KG1 (cell line): ENCODE data around the gene C17orf100.

Experiments used
- DNase-seq: peaks from one replicate; lab custom pipeline; 2025; lab: John Stamatoyannopoulos, UW

C17orf100 gene

DNA sequence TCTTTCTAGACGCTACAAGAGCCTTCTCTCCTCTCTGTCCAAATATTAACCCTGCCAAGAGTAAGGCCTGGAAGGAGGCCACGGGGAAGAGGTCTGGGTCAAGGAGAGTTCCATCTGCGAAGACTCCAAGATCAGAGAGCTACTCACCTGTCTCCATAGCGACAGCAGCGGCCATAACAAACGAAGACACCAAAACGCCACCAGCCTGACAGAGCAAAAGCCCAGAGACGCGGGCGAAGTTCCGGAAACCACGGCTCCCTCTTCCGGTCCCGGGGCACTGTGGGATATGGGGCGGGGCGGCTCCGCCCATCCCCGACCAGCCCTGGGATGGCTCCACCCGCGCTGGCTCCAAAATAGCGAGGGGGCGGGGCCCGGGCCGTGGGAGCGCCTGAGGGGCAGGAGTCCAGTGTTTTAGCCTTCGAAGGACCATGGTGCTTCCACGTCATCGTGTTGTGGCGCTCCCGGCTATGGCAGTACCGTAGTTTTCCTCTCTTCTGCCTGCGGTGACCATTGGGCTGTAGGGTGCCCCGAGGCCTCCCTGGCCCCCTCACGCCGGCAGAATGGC, at the start of gene C17orf100, which contains the start of gene MED31:
Gene C17orf100, plus strand, starts transcription at position 409 of the 565 bp plus-strand sequence. Its CDS starts 152 bp downstream, at position 561.
Gene MED31, minus strand, starts transcription at position 252 of the 565 bp plus-strand sequence. Its CDS starts 77 bp downstream, at position 175.
- DNase-seq = peak; percentile 34

DNA sequence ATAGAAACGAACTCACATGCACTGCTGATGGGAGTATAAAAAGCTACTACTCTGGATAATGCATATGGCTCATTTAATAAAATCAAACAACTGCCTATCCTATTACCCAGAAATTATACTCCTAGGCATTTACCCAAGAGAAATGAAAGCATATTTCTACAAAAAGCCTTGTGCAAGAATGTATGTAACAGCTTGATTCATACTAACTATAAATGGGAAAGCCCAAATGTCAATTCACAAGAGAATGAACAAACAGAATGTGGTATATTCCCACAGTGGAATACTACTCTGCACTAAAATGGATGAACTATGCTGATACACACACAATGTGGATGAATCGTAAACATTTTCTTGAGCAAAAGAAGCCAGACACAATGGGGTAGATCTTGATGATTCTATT, 49.4 kb upstream of the C17orf100 start:
- no peak for DNase-seq

DNA sequence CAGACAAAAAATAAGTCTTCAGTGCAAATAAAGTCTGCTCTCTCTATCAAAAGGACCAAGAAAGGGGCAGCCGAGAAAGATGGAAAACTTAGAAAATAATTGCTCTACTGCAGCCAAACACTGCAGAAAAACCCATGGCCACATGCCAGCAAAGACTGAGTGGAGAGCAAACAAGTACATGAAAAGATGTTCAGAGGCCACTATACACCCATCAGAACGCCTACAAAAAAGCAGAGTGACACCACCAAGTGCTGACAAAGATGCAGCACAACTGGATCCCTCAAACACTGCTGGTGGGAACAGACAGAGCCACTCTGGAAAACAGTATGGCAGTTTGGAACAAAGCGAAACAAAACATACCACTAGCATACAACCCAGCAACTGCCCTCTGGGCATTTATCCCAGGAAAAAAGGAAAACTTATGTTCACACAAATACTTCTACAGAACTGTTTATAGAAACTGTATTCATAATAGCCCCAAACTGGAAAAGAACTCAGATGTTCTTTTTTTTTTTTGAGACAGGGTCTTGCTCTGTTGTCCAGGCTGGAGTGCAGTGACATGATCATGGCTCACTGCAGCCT, 47.7 kb upstream of the C17orf100 start:
- DNase-seq = no peak

DNA sequence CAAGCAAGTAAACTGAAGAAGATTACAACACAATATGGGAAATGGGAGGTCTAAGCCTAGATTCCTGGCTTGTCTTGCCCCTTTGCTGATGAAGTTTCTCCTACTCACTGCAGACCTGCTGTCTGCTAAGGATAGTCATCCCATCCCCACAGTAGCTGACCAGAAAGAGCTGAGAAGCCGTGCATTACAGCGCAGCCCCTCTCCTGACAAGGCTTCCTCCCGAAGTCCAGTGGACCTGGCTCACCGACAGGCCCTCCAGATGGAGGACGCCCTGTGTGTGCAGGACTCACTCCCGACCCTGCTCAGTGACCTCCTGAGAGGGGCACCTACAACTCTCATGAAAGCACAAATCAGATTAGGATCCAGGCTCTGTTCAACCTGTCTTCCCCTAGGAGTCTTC, 46.4 kb upstream of the C17orf100 start:
- no peak for DNase-seq

DNA sequence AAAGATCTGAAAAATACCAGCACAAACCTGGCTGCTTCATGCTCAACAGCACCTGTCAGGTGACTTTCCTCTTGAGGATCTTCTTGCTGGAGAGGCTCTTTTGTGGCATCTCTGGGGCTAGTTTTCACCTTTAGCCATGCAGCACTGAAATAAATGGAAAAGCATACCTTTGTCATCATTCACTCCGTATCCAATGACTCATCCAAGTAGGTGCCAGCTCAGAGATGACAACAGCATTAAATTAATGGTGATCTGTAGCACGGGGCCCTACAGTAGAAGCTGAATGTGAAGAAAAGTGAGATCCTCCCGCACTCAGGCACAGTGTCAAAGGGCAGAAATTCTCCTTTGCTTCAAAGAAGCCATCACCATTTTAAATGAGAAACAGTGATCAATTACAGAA, 43.2 kb upstream of the C17orf100 start:
- no peak for DNase-seq

DNA sequence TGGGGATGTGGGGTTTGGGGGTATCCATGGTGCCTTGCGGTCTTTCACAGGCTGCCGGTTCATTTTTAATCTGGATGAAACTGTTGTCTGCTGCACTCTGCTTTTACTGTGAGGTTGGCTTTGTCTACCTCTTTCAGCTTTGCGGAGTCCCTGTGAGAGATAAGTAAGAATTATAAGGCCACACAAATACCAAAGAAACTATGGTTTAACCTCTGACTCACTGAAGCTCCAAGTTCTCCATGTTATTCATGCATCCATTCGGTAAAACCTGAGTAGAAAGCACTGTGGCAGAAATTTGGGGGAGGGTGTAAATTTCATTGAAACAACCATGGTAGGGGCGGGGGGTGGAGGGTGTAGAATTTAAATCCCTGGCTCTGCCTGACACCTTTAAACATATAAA, 41.6 kb upstream of the C17orf100 start:
- no peak for DNase-seq

DNA sequence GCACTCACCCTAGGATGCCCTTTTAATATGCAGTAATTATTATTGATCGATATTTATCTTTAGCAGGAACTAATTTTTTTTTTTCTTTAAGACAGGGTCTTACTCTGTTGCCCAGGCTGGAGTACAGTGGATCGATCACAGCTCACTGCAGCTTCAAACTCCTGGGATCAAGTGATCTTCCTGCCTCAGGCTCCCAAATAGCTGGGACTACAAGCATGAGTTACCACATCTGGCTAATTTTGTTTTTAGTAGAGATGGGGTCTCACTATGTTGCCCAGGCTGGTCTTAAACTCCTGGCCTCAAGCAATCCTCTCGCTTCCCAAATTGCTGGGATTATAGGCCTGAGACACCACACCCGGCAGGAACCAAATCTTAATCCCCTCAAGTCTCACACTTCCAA, 40.3 kb upstream of the C17orf100 start:
- DNase-seq = no peak

DNA sequence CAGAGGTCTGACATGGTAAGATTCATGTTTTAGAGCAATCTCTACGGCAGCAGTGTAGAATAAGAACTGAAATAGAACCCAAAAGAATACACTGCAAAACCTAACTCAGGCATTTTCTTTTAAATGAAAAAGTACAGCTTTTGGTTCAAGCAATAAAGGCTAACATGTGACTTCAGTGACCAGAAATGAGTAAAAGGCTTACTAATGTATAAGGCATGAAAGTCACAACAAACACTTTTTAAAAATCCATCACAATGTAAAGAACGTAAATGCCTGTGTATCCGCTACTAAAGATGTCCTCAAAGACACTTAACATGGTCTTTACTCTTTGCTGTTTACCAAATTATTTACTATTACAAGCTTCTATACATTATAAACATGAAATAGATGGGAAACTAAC, 27.6 kb upstream of the C17orf100 start:
- no peak for DNase-seq

DNA sequence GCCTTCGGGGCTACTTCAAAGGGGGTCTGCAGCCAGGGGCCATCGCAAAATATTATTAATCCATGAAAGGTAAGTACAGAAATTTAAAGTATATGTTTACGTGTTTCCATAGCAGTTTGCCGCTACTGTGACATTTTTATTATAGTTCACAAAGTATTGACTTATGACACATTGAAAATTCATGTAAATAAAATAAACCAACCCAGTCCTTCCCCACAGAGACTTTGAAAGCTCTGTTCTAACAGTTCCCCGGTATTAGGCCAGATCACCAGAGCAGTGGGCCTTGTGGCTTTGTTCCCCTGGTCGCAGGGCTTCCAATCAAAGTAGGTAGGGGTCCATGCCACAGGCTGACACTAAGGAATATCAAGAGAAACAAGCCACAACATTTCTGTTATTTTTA, 24.9 kb upstream of the C17orf100 start:
- DNase-seq = no peak

DNA sequence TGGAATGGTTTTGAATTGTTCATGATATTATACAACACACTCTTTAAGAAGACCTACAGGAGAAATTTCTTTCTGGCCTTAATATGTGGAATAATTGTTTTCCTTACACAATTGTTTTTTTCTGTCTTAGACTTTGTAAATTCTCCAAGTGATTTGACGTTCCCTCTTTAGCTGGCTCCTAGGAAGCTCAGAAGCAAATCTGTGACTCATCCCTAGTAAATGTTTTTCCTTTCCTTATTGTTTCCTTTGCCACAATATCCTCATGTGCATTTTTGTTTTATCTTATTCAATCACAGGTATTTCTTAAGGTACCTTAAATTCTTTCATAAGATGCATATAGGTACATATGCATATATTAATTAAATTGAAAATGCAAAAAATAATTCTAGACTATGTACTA, 24.5 kb upstream of the C17orf100 start:
- no peak for DNase-seq

DNA sequence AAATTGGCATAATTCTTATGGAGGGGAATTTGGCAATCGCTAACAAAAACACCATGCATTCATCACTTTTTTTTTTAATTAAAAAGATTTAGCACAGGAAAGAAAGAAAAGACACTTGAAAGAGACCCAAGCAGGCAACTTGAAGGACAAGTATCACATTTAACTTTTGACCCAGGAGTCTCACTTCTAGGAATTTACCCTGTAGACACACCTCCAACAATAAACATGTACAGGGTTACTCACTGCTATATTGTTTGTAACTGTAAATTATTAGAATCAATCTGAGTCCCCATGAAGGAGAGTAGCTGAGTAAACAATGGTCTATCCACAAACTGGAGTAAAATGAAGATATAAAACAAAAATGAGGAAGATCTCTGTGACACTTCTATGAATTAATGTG, 21.2 kb upstream of the C17orf100 start:
- no peak for DNase-seq

DNA sequence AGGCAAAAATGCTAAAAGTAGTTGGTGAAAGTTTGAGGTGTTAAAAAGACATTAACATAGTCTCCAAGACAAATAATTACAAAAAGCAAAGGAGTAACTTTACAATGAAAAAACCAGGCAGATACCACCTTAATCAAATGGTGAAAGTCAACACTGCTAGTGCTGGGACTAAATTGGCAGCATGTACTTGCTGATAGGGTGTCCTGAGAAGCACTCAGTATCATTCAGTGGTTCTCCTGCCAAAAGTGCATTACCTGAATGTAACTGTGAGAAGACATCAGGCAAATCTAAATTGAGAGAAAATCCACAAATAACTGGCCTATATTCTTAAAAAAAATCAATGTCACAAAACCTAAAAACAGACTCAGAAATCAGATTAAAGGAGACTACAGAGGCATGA, 19.0 kb upstream of the C17orf100 start:
- no peak for DNase-seq

DNA sequence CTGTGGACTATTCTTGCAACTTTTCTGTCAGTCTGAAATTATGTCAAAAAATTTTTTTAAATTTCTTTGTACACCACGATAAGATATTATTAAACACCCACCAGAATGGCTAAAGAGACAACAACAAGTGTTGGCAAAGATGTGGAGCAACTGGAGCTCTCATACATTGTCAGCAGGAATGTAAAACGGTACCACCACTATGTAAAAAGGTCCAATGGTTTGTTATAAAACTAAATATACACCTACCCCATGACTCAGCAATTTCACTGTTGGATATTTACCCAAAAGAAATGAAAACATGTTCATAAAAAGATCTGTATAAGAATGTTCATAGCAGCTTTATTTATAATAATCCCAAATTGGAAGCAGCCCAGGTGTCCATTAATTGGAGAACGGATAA, 18.3 kb upstream of the C17orf100 start:
- no peak for DNase-seq

DNA sequence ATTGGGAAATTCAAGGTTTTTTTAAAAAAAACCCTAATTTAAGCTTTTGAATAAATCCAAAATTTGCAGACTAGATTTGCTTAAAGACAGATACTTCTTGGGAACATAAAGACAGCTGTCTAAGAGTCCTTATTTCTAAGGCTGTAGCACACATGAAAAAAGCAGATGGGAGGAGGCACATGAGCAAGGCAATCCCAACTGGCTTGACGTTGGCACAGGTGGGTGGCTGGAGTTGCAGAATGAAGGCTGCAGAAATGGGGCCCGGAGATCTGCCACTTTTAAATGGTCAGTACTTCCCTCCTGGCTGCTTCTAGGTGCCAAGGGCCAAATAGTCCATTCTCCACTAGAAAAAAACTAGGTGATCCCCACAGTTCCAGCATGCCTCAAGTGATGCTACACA, 15.5 kb upstream of the C17orf100 start:
- DNase-seq = no peak

DNA sequence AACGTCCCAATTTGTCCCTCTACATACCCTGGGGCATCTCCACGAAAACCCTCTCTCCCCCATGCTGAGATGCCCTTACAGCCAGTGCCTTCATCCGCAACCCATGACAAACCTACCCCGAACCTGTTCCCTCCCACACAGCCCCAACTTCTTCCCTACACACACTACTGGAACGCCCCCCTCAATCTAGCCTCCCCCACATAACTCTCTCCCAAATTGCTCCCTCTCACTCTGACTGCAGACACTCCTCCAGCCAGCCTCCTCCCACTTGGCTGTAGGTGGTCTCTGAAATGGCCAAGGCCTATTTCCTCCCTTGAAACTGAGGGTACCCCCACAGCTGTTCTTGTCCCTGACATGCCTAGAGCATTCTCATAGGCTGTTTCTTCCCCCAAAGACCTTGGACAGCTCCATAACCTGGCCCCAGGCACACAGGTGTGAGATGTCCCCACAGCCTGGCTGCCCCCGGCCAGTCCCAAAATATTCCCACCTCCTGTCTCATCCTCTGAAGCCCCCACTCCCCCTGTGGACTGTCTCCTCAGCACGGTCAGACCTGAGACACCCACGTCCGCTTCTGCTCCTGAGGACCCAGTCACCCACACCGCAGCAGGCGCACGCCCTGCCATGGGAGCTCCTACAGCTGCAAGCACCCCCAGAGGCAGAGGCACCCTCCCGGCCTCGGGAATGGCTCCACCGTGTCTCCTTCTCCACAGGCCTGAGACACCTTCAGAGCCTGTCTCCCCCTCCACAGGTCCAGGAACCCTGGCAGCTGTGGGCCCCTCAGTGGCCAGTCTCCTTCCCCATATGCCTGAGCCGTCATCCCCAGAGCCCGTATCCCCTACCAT, 14.7 kb upstream of the C17orf100 start:
- DNase-seq = no peak

DNA sequence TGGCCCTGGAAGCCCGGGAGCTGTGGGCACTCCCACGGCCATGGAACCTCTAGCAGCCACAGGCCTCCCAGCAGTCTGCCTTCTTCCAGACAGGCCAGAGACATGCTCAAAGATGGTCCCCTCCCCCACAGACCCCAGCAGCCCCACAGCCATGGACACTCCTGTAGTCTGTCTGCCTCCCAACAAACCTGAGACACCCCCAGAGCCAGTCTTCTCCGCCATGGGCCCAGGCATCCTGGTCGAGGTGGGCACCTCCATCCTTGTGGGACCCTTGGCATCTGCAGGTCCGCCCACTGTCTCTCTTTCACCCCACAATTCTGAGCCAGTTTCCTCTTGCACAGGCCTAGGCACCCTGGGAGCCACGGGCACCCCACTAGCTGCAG, 14.1 kb upstream of the C17orf100 start:
- no peak for DNase-seq

DNA sequence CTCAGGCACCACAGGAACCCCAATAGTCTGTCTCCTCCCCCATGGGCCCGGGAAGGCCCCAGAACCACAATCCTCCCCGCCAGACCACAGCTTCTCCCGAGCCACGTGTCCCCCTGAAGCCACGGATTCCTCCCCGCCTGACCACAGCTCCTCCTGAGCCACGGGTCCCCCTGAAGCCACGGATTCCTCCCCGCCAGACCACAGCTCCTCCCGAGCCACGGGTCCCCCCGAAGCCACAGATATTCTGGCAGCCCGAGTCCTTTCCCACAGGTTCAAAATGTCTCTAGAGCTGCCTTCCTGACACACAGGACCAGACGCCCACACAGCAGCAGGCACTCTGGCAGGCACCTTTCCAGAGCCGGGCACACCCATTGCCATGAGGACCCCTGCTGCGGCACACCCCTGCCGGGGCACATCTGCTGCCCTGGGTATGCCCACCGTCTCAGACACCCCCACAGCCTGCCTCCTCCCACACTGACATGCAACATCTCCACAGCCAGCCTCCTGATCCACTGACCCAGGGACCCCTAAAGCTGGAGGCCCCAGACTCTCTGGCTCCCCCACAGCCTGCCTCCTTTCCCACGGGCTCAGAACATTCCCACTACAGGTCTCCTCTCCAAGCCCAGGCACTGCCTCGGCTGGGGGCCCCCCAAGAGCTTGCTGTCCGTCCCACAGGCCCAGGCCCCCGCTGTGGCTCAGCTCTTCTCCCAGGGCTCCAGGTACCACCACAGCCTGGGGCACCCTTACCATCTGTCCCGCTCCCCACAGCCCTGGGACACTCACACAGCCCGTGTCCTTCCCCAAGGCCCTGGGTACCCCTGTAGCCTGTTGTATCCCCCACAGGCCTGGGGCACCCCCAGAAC, 13.3 kb upstream of the C17orf100 start:
- no peak for DNase-seq

DNA sequence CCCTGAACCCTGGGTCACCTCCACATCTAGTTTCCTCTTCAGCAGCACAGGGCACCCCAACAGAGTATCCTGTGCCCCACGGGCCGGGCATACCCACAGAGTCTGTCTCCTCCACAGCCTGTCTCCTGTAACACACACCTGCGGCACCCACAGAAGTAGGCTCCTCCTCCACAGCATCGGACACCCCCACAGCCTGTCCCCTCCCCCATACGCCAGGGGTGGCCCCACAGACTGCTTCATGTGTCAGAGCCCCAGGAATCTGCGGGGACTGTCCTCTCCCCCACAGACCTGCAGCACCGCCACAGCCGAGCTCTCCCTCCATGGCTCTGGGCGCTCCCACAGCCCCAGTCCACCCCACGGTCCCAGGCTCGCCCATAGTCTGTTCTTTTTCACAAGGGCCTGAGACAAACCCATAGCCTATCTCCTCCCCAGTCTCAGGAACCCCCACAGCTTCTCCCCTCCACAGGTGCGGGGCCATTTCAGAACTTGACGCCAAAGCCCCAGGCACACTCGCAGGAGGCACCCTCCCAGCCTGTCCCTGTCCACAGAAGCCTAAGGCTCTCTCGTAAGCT, 12.5 kb upstream of the C17orf100 start:
- DNase-seq = no peak

DNA sequence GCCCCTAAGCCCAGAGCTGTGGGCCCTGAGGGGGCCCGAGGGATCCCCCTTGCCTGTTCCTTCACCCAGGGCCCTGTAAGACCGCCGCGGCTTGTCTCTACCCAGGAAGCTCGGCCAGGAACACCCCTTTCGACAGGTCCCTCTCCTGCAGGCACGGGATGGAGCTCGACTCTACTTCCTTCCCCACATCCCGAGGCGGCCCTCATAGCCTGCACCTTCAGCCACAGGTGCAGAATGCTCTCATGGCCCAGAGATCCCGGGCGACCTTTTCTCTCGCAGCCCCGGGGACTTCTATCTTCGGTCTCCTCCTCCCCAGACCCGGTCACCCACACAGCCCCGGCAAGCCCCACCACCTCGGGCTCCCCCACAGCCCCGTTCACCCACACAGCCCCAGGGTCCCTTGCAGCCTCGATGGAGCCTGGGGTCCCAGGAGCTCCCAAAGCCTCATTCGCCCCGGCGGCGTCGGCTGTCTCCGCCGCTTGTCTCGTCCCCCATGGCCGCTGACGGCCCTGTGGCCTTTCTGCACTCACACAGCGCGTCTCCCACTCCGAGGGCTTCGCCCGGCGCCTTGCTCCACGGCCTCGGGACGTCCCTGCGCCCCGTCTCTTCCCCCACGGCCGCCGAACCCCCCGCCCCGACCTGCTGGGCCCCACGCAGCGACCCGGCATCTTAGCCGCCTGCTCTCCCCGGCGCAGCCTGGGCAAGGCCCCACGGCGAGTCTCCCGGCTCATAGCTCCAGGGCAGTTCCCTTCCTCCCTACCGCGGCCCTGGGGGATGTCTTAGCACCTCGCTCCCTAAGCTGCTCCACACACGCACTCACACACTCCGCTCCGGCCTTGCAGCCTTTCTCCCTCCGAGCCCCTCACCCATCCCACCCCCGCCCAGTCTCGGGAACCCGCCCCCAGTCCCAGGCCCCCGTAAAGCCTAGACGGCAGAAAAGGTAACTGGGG, 11.7 kb upstream of the C17orf100 start:
- DNase-seq = no peak

DNA sequence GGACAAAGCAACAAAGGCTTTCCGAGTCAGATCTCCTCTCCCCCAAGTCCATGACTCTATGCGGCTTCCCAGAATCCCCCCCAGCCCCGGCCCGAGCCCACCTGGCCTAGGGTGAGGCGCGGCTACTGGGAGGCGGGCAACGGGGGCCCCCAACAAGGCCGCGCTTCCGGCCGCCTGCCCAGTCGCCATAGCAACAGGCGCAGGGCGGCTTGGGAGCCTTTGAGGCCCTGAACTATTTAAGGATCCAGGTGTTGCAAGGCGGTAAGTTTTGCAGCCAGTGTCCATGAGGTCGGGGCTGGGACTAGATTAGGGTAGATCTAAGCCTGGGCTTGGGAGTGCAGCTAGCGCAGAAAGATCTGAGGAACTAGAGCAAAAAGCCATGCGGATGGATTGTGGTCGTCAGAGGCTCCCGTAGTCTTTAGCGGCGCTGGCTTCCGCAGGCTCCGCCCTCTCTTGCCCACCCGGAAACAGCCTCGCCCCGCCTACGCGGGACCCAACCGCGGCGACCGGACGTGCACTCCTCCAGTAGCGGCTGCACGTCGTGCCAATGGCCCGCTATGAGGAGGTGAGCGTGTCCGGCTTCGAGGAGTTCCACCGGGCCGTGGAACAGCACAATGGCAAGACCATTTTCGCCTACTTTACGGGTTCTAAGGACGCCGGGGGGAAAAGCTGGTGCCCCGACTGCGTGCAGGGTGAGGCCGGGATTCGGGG, 10.9 kb upstream of the C17orf100 start, which contains the start of the genes KIAA0753 and TXNDC17:
Gene KIAA0753, minus strand, starts transcription at position 176 of the 711 bp plus-strand sequence. CDS start 5,608 bp downstream, outside the sequence.
Gene TXNDC17, plus strand, starts transcription at position 525 of the 711 bp plus-strand sequence. Its CDS starts 23 bp downstream, at position 548.
- DNase-seq = peak; percentile 63
